C4-2B (cell line): ENCODE results near the gene DENND1A.

Experiments
- ZFX ChIP-seq: fragments of 450-650 bp; IDR thresholded peaks from 2 replicates; pipeline ENCODE4 v1.6.1; 2017
- TF ChIP-seq, protein P1 (sequence below): fragments of 450-650 bp; conservative IDR thresholded peaks from 2 replicates; pipeline ENCODE4 v1.5.1; 2017; ENCODE audit warnings: mild to moderate bottlenecking

DNA sequence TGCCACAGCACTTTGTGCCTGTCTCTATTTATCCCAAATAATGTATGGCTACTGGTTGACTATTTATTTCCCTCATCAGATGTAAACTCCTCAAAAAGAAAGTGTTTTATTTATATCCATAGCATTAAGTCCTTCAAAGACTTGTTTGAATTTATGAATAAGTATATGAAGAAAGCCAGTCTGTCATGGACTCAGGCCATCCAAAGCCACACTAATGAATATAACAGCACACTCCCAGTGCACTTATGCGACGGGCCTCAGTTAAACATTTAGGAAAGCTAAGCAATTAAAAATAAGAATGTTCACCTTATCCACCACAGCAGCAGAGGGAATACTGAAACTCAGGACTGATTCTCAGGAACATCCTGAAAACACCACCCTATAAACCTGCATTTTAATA lies 77.5 kb downstream of the DENND1A start:
- TF ChIP-seq, protein P1, sequence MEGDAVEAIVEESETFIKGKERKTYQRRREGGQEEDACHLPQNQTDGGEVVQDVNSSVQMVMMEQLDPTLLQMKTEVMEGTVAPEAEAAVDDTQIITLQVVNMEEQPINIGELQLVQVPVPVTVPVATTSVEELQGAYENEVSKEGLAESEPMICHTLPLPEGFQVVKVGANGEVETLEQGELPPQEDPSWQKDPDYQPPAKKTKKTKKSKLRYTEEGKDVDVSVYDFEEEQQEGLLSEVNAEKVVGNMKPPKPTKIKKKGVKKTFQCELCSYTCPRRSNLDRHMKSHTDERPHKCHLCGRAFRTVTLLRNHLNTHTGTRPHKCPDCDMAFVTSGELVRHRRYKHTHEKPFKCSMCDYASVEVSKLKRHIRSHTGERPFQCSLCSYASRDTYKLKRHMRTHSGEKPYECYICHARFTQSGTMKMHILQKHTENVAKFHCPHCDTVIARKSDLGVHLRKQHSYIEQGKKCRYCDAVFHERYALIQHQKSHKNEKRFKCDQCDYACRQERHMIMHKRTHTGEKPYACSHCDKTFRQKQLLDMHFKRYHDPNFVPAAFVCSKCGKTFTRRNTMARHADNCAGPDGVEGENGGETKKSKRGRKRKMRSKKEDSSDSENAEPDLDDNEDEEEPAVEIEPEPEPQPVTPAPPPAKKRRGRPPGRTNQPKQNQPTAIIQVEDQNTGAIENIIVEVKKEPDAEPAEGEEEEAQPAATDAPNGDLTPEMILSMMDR: no peak
- no peak for TF ChIP-seq ZFX
